ENCODE measurements around the gene ALG3.
"Not testable (repeated sequence)": the region's sequence is repeated elsewhere in the genome, so short reads cannot be mapped to it uniquely, and the experiment has no call there.

Gene ALG3

DNA sequence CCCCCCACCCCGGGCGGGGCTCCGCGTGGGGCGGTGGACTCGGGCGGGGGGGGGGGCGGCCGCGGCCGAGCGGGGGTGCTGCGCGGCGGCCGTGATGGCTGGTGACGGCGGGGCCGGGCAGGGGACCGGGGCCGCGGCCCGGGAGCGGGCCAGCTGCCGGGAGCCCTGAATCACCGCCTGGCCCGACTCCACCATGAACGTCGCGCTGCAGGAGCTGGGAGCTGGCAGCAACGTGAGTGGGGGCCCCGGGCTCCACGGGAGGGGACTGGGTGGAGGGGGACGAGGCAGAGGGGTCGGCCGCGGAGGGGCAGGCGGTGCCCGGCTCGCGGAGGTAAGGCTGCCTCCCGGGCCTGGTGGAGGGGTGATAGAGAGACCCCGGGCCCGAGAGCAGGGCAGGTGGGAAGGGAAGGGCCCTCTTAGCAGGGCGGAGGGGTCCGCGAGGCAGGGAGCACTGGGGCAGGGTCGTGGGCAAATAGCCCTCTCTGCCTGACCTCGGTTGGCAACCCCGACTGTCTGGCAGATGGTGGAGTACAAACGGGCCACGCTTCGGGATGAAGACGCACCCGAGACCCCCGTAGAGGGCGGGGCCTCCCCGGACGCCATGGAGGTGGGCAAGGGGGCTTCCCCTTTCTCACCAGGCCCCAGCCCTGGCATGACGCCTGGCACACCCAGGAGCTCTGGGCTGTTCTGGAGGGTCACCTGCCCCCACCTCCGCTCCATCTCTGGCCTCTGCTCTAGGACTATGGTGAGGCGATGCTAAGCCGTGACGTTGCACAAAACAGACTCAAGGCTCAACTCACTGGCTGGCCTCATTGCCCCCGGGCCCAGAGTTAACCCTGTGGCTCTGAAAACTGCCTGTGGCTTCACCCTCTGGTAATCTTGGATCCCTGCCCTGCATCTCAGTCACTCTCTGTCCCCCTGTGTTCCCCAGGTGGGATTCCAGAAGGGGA is 27.5 kb upstream of the ALG3 start, which contains the start of gene ECE2:
ECE2 (plus strand) TSS at position 62 of the 950 bp plus-strand sequence; CDS start at position 194, 132 bp downstream.
- intact Hi-C loops (cut with DNase I; ENCODE audit: low total_unique reads): no loop called here
- Histone ChIP-seq H3K27me3 (peaks cover 0 to 44% of the 10 kb centered on the region in 2 donors), H3K27ac (no peak within 1 kb of the TSS), H3K9me3 (no peaks in the 10 kb centered on the region), H3K4me1 (peaks cover 0 to 6% (median 1%) of the 10 kb centered on the region in 4 donors), H3K4me3 (no peak within 1 kb of the TSS), H3K36me3 (no peaks in the 10 kb centered on the region)
- no peak for DNase-seq
- TF ChIP-seq, protein P1, sequence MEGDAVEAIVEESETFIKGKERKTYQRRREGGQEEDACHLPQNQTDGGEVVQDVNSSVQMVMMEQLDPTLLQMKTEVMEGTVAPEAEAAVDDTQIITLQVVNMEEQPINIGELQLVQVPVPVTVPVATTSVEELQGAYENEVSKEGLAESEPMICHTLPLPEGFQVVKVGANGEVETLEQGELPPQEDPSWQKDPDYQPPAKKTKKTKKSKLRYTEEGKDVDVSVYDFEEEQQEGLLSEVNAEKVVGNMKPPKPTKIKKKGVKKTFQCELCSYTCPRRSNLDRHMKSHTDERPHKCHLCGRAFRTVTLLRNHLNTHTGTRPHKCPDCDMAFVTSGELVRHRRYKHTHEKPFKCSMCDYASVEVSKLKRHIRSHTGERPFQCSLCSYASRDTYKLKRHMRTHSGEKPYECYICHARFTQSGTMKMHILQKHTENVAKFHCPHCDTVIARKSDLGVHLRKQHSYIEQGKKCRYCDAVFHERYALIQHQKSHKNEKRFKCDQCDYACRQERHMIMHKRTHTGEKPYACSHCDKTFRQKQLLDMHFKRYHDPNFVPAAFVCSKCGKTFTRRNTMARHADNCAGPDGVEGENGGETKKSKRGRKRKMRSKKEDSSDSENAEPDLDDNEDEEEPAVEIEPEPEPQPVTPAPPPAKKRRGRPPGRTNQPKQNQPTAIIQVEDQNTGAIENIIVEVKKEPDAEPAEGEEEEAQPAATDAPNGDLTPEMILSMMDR (IDR thresholded peaks at IDR 0.05): no peak

DNA sequence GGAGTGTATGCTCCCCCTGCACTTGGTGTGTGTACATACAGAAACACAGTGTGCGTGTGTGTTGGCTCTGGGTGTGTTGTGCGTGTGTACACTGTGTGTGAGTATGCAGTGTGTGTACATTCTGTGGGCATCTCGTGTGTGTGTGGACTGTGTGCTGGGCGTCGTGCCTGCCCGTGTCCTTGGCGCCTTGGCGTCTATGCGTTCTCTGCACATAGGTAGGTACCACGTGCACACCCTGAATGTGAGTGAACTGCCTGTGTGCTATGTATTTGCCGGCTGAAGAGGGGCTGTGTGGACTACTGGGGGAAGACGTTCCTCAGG is 26.6 kb upstream of the ALG3 start:
- no peak overlapping the region for H3K27ac ChIP-seq
- peaks cover 0 to 48% of the 10 kb centered on the region in 2 donors for H3K27me3 ChIP-seq
- H3K9me3 ChIP-seq: no peaks in the 10 kb centered on the region
- DNase-seq: no peak
- intact Hi-C loops (cut with DNase I; ENCODE audit: low total_unique reads): no loop called here
- no peak overlapping the region for H3K4me3 ChIP-seq
- peaks cover 0 to 6% (median 1%) of the 10 kb centered on the region in 4 donors for H3K4me1 ChIP-seq
- H3K36me3 ChIP-seq: no peaks in the 10 kb centered on the region
- TF ChIP-seq, protein P1 (IDR thresholded peaks at IDR 0.05): no peak

DNA sequence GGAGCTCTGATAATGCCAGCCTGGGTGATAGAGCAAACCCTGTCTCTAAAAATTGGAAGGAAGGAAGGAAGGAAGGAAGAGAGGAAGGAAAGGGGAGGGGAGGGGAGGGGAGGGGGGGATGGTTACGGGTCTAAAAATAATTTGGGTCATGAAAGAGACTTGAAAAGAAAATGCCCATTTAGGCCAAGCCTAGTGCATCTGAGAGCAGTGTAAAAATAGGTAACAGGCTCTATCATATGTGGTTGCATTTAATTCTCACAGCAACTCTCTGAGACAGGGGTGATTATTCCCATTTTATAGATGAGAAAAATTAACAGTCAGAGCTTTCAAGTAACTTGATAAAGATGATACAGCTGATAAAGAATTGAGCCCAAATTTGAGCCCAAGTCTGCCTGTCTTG is 23.5 kb upstream of the ALG3 start:
- Histone ChIP-seq H3K4me3 (no peak overlapping the region), H3K27ac (no peak overlapping the region), H3K4me1 (peaks cover 0 to 6% (median 1%) of the 10 kb centered on the region in 4 donors), H3K36me3 (no peaks in the 10 kb centered on the region), H3K9me3 (no peaks in the 10 kb centered on the region), H3K27me3 (peaks cover 0 to 39% of the 10 kb centered on the region in 2 donors)
- intact Hi-C loops (cut with DNase I; ENCODE audit: low total_unique reads): no loop called here
- TF ChIP-seq, protein P1 (IDR thresholded peaks at IDR 0.05): no peak
- no peak for DNase-seq

DNA sequence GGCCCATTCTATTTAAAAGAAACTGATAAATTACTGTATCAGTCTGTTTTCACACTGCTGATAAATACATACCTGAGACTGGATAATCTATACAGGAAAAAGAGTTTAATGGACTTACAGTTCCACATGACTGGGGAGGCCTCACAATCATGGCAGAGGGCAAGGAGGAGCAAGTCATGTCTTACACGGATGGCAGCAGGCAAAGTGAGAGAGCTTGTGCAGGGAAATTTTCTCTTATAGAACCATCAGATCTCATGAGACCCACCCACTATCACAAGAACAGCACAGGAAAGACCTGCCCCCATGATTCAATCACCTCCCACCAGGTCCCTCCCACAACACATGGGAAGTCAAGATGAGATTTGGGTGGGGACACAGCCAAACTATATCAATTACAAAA is 18.5 kb upstream of the ALG3 start:
- DNase-seq; H3K36me3 ChIP-seq; intact Hi-C loops (cut with DNase I; ENCODE audit: low total_unique reads); H3K4me1 ChIP-seq; H3K27ac ChIP-seq; H3K9me3 ChIP-seq; H3K4me3 ChIP-seq: not testable (repeated sequence)
- H3K27me3 ChIP-seq: peaks cover 0 to 32% of the 10 kb centered on the region in 2 donors

DNA sequence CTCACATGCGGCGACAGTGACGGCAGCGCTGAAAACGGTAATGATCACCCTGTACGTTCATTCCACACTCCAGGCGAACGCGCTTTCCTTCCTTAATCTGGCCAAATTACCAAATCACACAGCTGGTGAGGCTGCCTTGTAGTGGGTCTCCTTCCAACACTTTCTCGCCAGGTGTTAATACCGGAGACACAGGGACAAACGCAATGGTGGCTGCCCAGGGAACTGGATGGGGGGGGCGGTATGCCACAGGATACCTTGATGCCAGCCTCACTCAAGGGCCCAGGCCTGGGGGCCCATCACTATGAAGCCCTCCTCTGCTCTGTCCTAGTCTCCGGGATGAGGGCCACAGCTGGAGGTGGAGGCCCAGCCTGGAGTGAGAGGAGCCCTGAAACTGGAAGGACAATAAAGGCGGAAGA is 14.0 kb upstream of the ALG3 start:
- H3K4me1 ChIP-seq: peaks cover 0 to 35% (median 31%) of the 10 kb centered on the region in 4 donors
- no peaks in the 10 kb centered on the region for H3K9me3 ChIP-seq
- no peak overlapping the region for H3K27ac ChIP-seq
- TF ChIP-seq, protein P1 (IDR thresholded peaks at IDR 0.05): no peak
- intact Hi-C loops (cut with DNase I; ENCODE audit: low total_unique reads): no loop called here
- H3K4me3 ChIP-seq: no peak overlapping the region
- no peak for DNase-seq
- H3K36me3 ChIP-seq: peaks cover 6 to 9% (median 6%) of the 10 kb centered on the region in 3 donors
- H3K27me3 ChIP-seq: peaks cover 0 to 70% of the 10 kb centered on the region in 2 donors

Measured in tibial artery (tissue), 4 donors.